Skin epidermis (tissue), 12 donors: ENCODE data around the gene TLL1.

Experiments used
- H3K27ac ChIP-seq, 21 experiments: fragments of 200-600 bp; sonication (generic) in 11 of 21; one replicate each; pipeline ENCODE4 v1.5.0; 2020; ENCODE audit warnings: mild to moderate bottlenecking in 3 of 21, inconsistent platforms in 2 of 21, moderate library complexity in 2 of 21
- H3K4me3 ChIP-seq, 7 experiments: fragments of 200-600 bp; sonication (generic) in 2 of 7; one replicate each; pipeline ENCODE4 v1.5.0; 2020; ENCODE audit warnings: inconsistent platforms in 2 of 7, mild to moderate bottlenecking in 2 of 7, moderate library complexity in 1 of 7

TLL1 gene

DNA sequence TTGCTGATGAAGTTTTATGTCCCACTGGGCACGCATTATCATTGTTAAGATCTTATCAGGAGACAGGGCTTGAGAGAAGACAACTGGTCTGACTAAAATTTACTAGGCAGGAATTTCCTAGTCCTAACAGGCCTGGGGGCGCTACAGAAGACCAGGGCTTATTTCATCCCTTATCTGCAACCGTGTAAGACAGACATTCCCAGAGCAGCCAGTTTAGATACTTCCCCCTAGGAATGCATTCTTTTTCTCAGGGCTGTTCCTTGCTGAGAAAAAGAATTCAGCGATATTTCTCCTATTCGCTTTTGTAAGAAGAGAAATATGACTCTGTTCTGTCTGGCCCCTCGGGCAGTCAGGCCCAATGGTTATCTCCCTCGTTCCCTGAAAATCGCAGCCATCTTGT lies 93.8 kb downstream of the TLL1 start:
- Histone ChIP-seq H3K27ac (no peak overlapping the region), H3K4me3 (no peak overlapping the region)

DNA sequence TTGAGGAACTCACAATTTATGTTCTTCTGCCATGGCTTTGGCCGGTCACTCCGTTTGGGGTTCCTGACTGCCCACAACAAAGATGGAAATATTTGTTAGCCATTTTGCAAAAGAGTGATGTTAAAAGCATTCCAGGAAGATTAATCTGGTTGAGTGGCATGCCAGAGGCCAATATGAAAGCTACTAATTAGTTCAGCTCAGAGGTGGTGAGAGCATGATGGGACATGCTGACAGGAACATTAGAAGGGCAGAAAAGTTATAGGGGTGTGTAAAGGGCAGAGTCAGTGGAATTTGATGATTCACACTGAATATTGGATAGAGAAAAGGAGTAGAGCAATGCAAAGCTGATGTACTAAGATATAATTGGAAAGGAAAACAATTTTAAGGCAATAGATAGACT lies 94.4 kb downstream of the TLL1 start:
- Histone ChIP-seq H3K27ac (no peak overlapping the region), H3K4me3 (no peak overlapping the region)

DNA sequence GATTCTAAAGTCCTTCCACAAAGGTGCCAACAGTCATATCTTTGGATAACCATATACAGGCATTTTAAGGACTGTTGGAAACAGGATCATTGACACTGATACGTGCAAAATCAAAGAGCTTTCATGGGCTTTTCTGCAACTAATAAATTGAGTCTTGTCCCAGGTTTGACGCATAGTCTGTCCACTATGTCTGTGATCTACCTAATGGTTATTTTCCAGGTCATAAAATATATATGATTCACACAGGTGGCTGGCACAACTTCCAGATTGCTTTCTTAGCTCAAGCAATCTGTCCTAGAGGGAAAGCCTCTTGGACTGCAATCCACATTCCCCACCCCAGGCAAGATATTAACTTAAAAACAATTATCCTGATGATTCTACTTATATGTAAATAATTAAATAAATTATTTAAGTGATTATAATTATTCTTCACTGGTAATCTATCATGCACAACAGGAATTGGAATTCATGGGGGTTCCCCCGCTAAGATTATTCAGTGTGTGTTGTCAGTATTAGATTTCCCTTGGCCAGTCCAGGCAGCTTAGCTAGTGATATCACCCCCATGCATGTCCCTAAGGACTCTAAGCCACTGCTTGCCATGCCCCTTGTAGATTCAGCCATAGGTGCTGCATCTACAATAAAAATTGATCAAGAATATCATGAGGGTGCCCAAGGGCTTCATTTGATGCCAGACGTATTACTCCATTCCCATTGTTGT lies 97.8 kb downstream of the TLL1 start:
- Histone ChIP-seq H3K27ac (no peak overlapping the region), H3K4me3 (no peak overlapping the region)

DNA sequence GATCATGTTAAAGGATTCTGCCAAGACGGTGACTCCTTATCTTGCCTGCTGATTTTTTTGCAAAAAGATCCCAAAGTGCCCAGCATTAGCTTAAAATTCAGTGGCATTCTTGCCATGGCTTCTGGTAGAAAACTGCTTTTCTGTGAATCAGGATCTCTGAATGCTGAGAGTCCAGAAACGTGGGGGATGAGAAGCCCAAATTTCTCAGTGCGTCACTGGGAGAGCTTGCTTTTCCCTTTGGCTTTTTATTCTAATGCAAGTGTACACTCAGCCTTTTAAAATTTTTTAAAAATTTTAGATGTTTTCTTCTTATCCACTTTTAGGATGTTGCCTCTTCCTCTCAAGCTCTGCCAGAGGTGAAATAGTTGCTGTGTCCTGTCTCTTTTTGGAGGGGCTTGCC lies 98.4 kb downstream of the TLL1 start:
- Histone ChIP-seq H3K4me3 (no peak overlapping the region), H3K27ac (no peak overlapping the region)

DNA sequence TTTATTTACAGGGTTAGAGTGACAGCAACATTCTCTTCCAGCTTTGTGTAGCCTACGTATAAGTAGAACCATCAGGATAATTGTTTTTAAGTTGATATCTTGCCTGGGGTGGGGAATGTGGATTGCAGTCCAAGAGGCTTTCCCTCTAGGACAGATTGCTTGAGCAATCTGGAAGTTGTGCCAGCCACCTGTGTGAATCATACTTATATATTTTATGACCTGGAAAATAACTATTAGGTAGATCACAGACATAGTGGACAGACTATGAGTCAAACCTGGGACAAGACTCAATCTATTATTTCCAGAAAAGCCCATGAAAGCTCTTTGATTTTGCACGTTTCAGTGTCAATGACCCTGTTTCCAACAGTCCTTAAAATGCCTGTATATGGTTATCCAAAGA lies 98.9 kb downstream of the TLL1 start:
- H3K27ac ChIP-seq: no peak overlapping the region

DNA sequence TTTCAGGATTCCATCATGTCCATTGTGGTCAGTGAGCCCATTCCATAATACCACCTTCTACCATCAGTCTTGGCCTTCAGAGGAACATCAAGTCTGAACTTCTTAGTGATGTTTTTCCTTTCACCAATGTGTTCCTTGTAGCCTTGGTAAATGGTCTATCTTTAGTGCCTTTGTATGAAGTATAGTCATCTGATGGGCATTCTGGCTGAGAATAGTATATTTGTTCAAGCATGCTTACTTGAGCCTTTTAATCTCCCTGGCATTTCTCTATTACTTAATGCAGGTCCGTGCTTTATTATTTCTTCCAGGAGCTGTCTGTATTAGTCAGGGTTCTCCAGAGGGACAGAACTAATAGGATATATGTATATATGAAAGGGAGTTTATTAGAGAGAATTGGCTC lies 99.7 kb downstream of the TLL1 start:
- H3K4me3 ChIP-seq: no peak overlapping the region
- no peak overlapping the region for H3K27ac ChIP-seq

More for the DNA sequence above, 98.9 kb downstream of the TLL1 start:
- H3K4me3 ChIP-seq: no peak overlapping the region

DNA sequence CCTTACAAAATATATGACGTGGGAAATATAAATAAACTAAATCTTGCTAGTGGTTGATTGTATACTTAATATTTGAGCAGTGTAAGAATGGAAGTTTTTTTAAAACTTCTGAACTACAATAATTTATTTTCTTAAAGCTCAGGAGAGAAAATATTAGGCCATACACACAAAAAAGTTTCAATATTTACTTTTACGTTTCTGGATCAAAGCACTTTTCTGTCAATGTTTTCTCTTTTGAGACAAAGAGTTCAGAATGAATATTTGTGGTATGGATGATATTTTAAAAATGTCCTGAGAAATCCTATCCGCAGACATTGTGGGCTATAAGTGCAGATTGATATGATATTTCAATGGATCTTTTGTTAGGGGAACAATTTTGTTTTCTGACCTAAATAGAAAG lies 109.9 kb downstream of the TLL1 start:
- Histone ChIP-seq H3K4me3 (no peak overlapping the region), H3K27ac (no peak overlapping the region)

DNA sequence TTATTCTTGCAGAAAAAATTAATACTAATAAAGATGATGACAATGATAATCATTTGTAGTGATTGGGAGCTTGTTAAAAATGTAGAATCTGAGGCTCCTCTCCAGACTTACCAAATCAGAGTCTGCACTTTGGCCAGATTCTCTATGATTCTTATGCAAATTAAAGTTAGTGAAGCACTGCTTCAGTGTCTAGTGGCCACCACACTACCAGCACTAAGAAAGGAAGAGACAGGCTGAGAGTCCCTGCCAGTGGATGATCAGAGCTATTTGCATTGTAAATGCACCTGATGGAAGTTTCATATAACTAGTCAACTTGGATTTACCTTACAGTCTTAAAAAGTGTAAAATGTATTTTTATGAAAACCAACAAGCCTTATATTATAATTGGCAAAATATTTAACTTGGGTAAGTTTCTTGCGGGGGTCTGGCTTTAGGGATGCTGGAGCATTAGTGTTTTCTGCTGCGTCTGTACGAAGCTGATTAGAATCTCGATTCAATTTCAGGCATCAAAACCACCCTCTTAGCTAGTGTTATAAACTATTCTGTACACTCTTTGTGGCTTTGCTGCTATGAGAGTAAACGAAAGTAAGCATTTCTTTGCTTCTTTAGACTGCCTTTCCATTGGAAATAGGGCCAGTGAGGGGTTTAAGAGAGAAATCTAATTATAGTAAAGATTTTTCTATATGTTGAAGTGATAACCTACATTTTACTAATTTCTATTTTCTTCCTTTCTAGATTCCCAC lies 114.1 kb downstream of the TLL1 start:
- H3K27ac ChIP-seq: no peak overlapping the region
- H3K4me3 ChIP-seq: no peak overlapping the region

DNA sequence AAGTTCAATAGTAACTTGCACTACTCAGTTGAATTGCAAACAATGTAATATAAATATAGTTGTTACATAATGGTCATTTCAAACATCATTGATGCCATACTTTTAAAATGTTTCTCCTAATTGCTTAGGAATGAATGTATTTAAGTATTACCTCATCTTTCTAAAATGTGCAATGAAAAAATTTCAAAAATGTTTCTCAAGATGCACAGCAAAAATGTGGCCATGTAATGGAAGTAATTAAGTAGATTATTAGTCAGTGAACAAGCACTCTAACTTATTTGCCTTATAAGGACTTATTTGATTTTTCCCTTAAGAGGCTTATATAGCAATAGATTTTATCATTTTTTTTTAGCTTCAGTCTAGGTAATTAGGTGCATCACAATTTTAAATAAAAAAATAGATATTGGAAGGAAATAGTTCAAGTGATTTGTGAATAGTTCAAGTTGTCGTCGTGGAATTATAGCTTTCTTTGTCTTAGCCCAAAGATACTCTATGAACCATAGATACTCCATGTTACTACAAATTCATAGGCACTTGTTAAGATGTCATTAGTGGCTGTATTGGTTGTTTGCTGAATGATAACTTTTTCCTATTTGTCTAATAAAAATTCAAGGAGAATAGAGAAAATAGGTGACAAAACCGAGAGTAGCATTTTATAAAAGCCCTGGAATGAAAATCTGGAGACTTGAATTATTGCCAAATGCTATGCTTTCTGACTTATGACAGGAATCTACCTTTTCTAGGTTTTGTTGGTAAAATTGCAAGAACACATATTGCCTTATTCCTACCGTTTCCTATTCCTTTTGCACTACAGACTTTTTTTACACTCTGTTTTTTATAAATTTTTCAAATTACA lies 118.5 kb downstream of the TLL1 start:
- Histone ChIP-seq H3K4me3 (no peak overlapping the region), H3K27ac (no peak overlapping the region)

DNA sequence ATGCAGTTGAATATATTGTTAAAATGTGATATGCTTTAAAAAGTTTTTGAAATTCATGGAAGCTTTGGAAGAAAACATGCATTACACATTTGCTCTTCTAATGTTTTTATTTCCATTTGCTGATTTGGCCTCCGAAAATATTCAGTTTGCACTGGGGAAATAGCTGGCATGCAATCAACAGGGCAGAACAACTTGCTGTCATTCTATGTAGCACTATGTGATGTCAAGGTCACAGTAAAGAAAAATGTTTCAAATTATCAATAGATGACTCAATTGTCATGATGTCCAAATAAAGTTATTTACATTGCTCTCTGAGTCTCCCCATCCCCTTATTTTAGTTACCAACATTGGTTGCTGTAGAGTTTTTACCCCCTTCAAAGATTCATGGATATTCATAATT lies 119.2 kb downstream of the TLL1 start:
- H3K4me3 ChIP-seq: no peak overlapping the region
- no peak overlapping the region for H3K27ac ChIP-seq

DNA sequence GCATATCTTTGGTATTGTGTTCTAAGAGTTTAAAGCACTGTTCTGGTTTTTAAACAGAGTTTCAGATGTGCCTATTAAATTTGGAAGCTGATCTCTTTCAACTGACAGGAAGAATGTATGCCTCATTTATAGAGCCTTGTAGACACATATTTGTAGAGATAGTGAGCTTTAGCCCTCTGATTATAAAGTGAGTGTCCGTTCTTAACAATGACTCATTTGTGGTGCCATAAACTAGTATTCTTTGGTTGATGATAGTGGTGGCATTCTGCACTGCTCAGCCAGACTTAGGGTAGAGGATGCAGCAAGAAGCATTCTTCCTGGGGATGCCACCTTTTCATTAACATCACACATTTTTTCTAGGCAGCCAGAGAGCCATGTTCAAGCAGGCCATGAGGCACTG lies 121.7 kb downstream of the TLL1 start:
- Histone ChIP-seq H3K27ac (no peak overlapping the region), H3K4me3 (no peak overlapping the region)

DNA sequence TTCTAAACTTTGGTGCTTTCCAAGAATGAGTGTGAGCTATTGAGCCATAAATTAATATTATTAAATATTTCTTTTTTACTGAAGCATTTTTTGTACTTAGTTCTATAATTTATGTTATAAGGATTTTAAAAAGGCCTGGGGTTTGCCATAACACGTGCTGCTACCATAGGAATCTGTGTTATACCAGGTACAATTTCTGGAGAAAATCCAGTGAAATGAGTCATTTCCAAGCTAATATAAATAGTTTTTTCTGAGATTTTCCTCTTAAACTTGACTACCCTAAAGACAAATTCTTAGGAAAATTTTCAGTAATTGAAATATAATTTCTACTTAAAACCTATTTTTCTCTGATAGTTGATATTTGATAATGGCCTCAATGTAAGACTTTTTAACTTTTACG lies 130.8 kb downstream of the TLL1 start:
- Histone ChIP-seq H3K4me3 (no peak overlapping the region), H3K27ac (no peak overlapping the region)

DNA sequence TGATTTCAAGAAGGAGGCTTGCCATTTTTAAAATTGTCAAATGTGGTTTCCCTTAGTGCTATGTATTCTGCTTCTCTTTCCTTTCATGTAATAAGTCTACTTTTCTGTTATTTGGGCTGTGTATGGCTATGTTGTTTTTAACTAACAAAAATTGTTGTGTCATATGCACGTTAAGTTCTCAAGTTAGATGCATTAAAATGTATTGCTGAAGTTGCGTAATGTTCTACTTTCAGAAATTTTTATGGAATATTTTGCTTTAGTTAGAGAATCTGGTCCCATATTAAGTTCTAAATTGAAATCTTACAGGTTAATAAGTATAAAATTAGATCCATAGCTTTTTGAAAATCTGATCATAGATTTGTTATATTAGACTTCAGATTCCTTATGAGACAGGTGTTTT lies 133.2 kb downstream of the TLL1 start:
- no peak overlapping the region for H3K4me3 ChIP-seq
- no peak overlapping the region for H3K27ac ChIP-seq

DNA sequence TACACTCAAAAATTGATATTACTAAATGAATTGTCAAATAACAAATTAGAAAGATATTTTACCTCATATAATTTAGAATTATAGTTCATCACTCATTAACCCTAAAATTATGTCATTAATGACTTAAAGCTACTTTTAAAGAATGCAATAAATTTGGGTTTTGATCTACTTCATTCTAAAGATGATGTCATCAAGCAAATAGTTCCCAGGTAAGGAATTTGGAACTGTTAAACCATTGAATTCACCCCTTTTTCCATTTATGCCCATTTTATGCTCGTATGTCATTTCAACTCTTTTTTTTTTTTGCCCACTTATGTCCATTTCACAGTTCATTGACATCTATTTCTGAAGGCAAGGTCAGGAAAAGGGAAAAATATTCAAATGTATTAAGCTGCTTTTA lies 135.5 kb downstream of the TLL1 start:
- Histone ChIP-seq H3K4me3 (no peak overlapping the region), H3K27ac (no peak overlapping the region)

DNA sequence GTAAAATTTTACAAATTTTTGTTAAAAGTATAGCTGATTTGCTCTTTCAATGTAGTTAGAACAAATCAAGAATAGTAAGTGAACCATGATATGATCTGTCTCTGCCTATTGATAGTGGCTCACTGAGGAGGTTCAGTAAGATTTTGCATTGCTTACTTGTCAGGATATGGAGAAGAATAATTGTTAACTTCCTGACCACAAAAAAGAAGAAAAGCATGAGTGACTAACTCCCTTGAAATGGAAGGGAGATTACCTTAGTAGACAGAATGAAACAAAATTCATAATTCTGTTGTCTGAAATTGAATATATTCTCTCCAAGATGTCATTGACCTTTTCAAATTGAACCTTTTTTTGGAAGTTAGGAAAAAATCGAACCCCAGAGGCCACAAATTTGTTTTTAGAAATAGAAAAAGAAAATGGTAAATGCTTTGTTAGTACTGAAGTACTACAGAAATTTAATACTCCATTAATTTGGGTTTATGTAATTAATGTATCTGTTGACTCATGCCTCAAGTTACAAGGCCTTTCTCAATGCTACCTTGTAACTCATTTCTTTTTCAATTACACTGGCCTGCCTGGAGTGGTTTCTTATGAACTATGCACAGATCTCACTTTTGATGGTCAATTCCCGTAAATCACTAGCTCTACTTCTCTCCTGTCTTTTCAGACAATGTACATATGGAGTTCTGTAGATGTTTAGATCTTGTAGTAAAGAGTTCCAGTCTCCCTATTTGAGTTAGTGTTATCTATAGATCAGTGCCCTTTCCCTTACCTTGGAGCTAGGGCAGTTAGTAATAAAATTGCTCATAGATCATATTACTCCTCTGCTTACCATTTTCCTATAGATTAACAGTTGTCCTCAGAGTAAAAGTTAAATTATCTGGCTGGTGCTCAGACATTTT lies 139.3 kb downstream of the TLL1 start:
- H3K4me3 ChIP-seq: no peak overlapping the region
- no peak overlapping the region for H3K27ac ChIP-seq

DNA sequence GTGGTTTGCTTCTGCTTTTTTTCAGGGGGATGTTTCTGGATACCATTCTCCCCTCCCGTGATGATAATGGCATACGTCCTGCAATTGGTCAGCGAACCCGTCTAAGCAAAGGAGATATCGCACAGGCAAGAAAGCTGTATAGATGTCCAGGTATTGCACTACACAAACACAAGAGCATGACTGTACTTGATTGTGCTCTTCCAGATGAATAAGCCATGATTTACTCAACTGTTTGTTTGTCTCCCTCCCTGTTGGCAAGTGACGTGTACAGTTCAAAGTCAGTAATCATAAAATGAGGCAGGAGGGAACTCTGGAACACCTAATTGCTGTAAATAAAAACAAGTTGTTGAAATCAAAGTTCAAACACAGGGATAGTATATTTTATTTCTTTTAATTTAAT lies 141.4 kb downstream of the TLL1 start:
- H3K27ac ChIP-seq: no peak overlapping the region

DNA sequence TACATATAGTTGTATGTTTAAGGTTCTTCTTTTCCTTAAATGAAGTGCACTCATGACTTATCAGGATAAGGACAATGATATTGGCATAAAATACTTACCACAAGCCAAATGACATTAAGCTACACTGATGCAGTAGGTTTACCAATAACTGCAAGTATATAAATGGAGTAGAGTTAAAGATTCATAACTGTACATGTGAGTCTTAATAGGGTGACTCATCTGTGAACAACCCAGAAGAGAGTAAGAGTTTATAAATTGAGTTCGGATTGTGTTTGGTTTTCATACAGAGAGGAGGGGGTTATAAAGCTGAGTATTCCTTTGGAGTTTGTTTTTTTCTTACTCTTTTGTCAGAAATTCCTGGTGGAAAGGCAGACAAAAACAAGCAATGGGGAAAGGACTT lies 144.8 kb downstream of the TLL1 start:
- Histone ChIP-seq H3K27ac (no peak overlapping the region), H3K4me3 (no peak overlapping the region)

More for the DNA sequence above, 141.4 kb downstream of the TLL1 start:
- no peak overlapping the region for H3K4me3 ChIP-seq

DNA sequence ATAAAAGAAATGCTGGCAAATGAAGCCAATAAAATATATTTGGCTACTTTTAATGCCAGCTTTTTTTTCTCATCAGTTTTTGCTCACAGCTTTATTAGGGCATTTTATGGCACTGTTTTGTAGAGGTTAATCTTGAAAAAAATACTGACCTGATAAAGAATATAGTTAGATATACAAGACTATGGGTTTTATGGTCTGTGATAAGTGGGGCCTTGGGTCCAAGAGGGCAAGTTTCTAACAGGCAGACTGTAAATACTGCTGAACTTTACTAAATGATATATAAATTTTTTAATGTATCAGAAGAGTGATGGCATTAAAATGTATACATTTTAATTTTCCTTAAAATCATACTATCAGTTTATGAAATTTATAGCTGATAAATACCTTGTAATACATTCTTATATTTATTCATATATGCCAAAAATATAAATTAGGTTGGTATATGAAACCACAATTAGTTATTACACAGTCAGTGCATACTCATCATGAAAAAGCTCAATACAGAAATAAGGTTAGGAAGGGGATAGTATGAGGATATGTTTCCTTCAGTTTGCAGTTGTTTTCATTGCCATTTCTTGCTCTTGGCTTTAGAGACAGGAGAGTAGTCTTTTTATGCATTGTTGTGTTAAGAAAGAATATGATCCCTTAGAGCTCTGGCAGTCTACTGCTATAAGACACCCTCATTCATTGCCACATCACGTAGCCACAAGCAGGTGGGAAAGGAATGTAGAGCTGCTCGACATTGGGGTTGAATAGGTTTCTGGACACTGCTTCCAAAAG lies 146.6 kb downstream of the TLL1 start:
- no peak overlapping the region for H3K4me3 ChIP-seq
- H3K27ac ChIP-seq: no peak overlapping the region

DNA sequence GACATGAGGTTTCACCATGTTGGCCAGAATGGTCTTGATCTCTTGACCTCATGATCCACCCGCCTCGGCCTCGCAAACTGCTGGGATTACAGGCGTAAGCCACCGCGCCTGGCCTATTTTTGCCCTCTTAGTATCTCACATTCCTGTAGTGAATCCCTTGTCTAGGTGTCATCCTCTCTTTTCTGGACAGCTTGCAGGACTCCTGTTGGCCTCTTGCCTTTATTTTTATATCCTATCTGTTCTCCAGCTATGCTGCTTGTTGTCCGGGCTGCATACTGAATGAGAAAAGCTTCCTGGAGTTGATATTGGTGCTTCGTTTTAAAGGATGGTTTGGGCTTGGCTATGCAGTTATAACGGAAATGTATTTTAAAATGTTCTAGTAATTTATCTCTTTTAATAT lies 148.6 kb downstream of the TLL1 start:
- Histone ChIP-seq H3K27ac (no peak overlapping the region), H3K4me3 (no peak overlapping the region)
